ENCODE results near the gene HDAC10.

DNA sequence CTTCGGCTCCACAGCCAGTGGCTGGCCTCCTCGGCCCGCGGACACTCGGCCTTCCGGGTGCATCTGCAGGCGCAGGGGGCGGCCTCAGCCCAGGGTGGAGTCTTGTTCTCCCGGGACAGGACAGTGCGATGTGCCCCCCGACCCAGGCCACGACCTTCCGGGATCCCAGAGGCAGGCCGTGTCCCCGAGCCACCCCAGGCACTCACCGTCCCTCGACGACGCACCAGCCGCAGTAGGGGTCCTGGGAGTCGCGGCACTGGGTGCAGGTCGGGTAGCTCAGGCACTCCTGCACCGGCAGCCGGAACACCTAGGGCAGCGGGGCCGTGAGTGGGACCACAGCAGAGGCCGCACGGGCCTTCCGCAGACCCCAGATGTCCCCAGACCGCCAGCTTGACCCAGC, 36.7 kb upstream of the HDAC10 start:
- TF ChIP-seq EP300 (IDR thresholded peaks at IDR 0.05; ENCODE audit: borderline replicate concordance) (no peak), CREB1 (IDR thresholded peaks at IDR 0.05; ENCODE audit: low read depth) (no peak), TAF1 (IDR thresholded peaks at IDR 0.05; ENCODE audit: low read depth) (no peak), YY1 (IDR thresholded peaks at IDR 0.05; ENCODE audit: low read depth) (no peak), FOXM1 (IDR thresholded peaks at IDR 0.05; ENCODE audit: borderline replicate concordance, low read depth) (no peak), CEBPB (IDR thresholded peaks at IDR 0.05) (no peak), RAD21 (IDR thresholded peaks at IDR 0.05; ENCODE audit: low read depth) (no peak), TCF12 (IDR thresholded peaks at IDR 0.05; ENCODE audit: low read depth) (no peak), EGR1 (IDR thresholded peaks at IDR 0.05) (no peak), TEAD4 (IDR thresholded peaks at IDR 0.05) (no peak)
- TF ChIP-seq, protein P1, sequence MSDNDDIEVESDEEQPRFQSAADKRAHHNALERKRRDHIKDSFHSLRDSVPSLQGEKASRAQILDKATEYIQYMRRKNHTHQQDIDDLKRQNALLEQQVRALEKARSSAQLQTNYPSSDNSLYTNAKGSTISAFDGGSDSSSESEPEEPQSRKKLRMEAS (IDR thresholded peaks at IDR 0.05), result no peak
- TF ChIP-seq, protein P2, sequence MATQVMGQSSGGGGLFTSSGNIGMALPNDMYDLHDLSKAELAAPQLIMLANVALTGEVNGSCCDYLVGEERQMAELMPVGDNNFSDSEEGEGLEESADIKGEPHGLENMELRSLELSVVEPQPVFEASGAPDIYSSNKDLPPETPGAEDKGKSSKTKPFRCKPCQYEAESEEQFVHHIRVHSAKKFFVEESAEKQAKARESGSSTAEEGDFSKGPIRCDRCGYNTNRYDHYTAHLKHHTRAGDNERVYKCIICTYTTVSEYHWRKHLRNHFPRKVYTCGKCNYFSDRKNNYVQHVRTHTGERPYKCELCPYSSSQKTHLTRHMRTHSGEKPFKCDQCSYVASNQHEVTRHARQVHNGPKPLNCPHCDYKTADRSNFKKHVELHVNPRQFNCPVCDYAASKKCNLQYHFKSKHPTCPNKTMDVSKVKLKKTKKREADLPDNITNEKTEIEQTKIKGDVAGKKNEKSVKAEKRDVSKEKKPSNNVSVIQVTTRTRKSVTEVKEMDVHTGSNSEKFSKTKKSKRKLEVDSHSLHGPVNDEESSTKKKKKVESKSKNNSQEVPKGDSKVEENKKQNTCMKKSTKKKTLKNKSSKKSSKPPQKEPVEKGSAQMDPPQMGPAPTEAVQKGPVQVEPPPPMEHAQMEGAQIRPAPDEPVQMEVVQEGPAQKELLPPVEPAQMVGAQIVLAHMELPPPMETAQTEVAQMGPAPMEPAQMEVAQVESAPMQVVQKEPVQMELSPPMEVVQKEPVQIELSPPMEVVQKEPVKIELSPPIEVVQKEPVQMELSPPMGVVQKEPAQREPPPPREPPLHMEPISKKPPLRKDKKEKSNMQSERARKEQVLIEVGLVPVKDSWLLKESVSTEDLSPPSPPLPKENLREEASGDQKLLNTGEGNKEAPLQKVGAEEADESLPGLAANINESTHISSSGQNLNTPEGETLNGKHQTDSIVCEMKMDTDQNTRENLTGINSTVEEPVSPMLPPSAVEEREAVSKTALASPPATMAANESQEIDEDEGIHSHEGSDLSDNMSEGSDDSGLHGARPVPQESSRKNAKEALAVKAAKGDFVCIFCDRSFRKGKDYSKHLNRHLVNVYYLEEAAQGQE (IDR thresholded peaks at IDR 0.05; ENCODE audit: low read depth), result no peak
